Activated CD4-positive, alpha-beta T cell treated with anti-CD3 and anti-CD28 coated beads, Interleukin-10, Interleukin-2, amounts not matched to agents 100 ng/mL and 50 ng/mL, durations not matched to agents 16 hours and 8 hours (primary cell): Measurements from ENCODE around the gene AUTS2.
A peak's percentile ranks its signal among the peaks of the same experiment; 100 is the strongest.

Source experiments
- DNase-seq: peaks from one replicate; pipeline ENCODE4 v3.0.0-alpha.2; 2020

Gene AUTS2

GRCh38 chr7:70298780-70299471 is 700.7 kb downstream of the AUTS2 start:
- DNase-seq: no peak

GRCh38 chr7:70299472-70299807 is 701.2 kb downstream of the AUTS2 start:
- no peak for DNase-seq

- DNase-seq: no peak
These were observed 703.5 kb downstream of the AUTS2 start for GRCh38 chr7:70301673-70302185.

- no peak for DNase-seq
These were observed 705.0 kb downstream of the AUTS2 start for GRCh38 chr7:70303309-70303708.

- no peak for DNase-seq
These were observed 705.5 kb downstream of the AUTS2 start for GRCh38 chr7:70303780-70304179.

GRCh38 chr7:70306173-70306572 is 707.9 kb downstream of the AUTS2 start:
- DNase-seq: no peak

- DNase-seq: no peak
These were observed 709.4 kb downstream of the AUTS2 start for GRCh38 chr7:70307544-70308106.

GRCh38 chr7:70312336-70312735 is 714.1 kb downstream of the AUTS2 start:
- DNase-seq: no peak

- DNase-seq: no peak
These were observed 715.0 kb downstream of the AUTS2 start for GRCh38 chr7:70313271-70313670.

- DNase-seq: no peak
These were observed 715.4 kb downstream of the AUTS2 start for GRCh38 chr7:70313687-70314086.

GRCh38 chr7:70314221-70314620 is 715.9 kb downstream of the AUTS2 start:
- no peak for DNase-seq

GRCh38 chr7:70316745-70317144 is 718.5 kb downstream of the AUTS2 start:
- DNase-seq: peak; percentile 1

GRCh38 chr7:70317356-70317755 is 719.1 kb downstream of the AUTS2 start:
- no peak for DNase-seq

- DNase-seq: no peak
These were observed 720.2 kb downstream of the AUTS2 start for GRCh38 chr7:70318511-70318910.

GRCh38 chr7:70319057-70319456 is 720.8 kb downstream of the AUTS2 start:
- DNase-seq: no peak

GRCh38 chr7:70321016-70321590 is 722.8 kb downstream of the AUTS2 start:
- DNase-seq: no peak

- no peak for DNase-seq
These were observed 724.6 kb downstream of the AUTS2 start for GRCh38 chr7:70322856-70323255.

GRCh38 chr7:70325509-70326101 is 727.3 kb downstream of the AUTS2 start:
- no peak for DNase-seq

- DNase-seq: no peak
These were observed 736.0 kb downstream of the AUTS2 start for GRCh38 chr7:70334295-70334694.

- DNase-seq: peak; percentile 30
These were observed 736.6 kb downstream of the AUTS2 start for GRCh38 chr7:70334871-70335270.

- no peak for DNase-seq
These were observed 738.3 kb downstream of the AUTS2 start for GRCh38 chr7:70336536-70336935.

- DNase-seq: no peak
These were observed 739.7 kb downstream of the AUTS2 start for GRCh38 chr7:70338015-70338414.

GRCh38 chr7:70340236-70340635 is 742.0 kb downstream of the AUTS2 start:
- no peak for DNase-seq

GRCh38 chr7:70341446-70341845 is 743.2 kb downstream of the AUTS2 start:
- DNase-seq: no peak
